ENCODE results near the gene ENPEP. TPM values are rescaled to one million over a fixed set of nuclear protein-coding genes. Genes with fewer than 3 reads are reported as not detected.

The ENPEP gene
- total RNA-seq, 1 donor from 2014 or later, result 1.7 TPM

- Mint-ChIP-seq H3K27ac (no peak overlapping the region), H3K9me3 (ENCODE audit: low read depth) (peaks cover 13% of the 10 kb centered on the region), H3K36me3 (ENCODE audit: insufficient read depth) (peaks cover 3% of the 10 kb centered on the region), H3K4me1 (ENCODE audit: low read depth) (no peaks in the 10 kb centered on the region), H3K4me3 (ENCODE audit: low read depth) (no peak overlapping the region), H3K27me3 (no peaks in the 10 kb centered on the region)
- TF ChIP-seq CTCF (IDR thresholded peaks at IDR 0.05; ENCODE audit: unreplicated experiment), result no peak
- no peak for DNase-seq (ENCODE audit: low spot score, unreplicated experiment)
These were observed 64.6 kb downstream of the ENPEP start for GRCh38 chr4:110540581-110540980.

GRCh38 chr4:110540982-110541451, 65.1 kb downstream of the ENPEP start:
- H3K36me3 Mint-ChIP-seq (ENCODE audit: insufficient read depth), result peaks cover 3% of the 10 kb centered on the region
- DNase-seq (ENCODE audit: low spot score, unreplicated experiment), result no peak
- H3K27ac Mint-ChIP-seq, result no peak overlapping the region
- H3K27me3 Mint-ChIP-seq, result no peaks in the 10 kb centered on the region
- no peaks in the 10 kb centered on the region for H3K4me1 Mint-ChIP-seq (ENCODE audit: low read depth)
- H3K4me3 Mint-ChIP-seq (ENCODE audit: low read depth), result no peak overlapping the region
- no peak for TF ChIP-seq CTCF (IDR thresholded peaks at IDR 0.05; ENCODE audit: unreplicated experiment)
- H3K9me3 Mint-ChIP-seq (ENCODE audit: low read depth), result peaks cover 13% of the 10 kb centered on the region

GRCh38 chr4:110543577-110543976, 67.6 kb downstream of the ENPEP start:
- H3K27ac Mint-ChIP-seq, result no peak overlapping the region
- H3K9me3 Mint-ChIP-seq (ENCODE audit: low read depth), result peaks cover 2% of the 10 kb centered on the region
- H3K4me3 Mint-ChIP-seq (ENCODE audit: low read depth), result no peak overlapping the region
- H3K4me1 Mint-ChIP-seq (ENCODE audit: low read depth), result no peaks in the 10 kb centered on the region
- no peak for DNase-seq (ENCODE audit: low spot score, unreplicated experiment)
- no peaks in the 10 kb centered on the region for H3K27me3 Mint-ChIP-seq
- TF ChIP-seq CTCF (IDR thresholded peaks at IDR 0.05; ENCODE audit: unreplicated experiment), result no peak
- no peaks in the 10 kb centered on the region for H3K36me3 Mint-ChIP-seq (ENCODE audit: insufficient read depth)

- no peaks in the 10 kb centered on the region for H3K4me1 Mint-ChIP-seq (ENCODE audit: low read depth)
- no peaks in the 10 kb centered on the region for H3K9me3 Mint-ChIP-seq (ENCODE audit: low read depth)
- no peak for TF ChIP-seq CTCF (IDR thresholded peaks at IDR 0.05; ENCODE audit: unreplicated experiment)
- no peak for DNase-seq (ENCODE audit: low spot score, unreplicated experiment)
- H3K4me3 Mint-ChIP-seq (ENCODE audit: low read depth), result no peak overlapping the region
- H3K27me3 Mint-ChIP-seq, result no peaks in the 10 kb centered on the region
- no peak overlapping the region for H3K27ac Mint-ChIP-seq
- no peaks in the 10 kb centered on the region for H3K36me3 Mint-ChIP-seq (ENCODE audit: insufficient read depth)
These were observed 68.6 kb downstream of the ENPEP start for GRCh38 chr4:110544594-110544993.

DNA sequence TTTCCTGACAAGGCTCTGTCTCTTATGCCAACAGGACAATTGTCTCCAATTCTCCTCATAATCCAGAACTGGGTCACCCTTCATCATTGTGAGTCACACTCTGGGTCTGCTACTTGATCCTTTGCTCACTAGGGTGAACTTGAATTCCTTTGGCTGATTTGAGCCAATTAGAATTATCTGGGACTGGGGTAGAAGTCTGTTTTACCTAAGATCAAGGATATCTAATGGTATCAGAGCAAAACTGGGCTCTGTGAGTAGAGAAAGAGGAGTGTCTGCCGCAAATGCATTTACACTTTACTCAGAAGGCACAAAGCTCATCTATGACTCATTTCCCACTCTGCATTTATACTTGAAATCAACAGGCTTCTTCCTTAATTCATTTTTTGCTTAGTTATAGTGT, 74.3 kb downstream of the ENPEP start:
- H3K27ac Mint-ChIP-seq, result no peak overlapping the region
- no peaks in the 10 kb centered on the region for H3K4me1 Mint-ChIP-seq (ENCODE audit: low read depth)
- H3K27me3 Mint-ChIP-seq, result no peaks in the 10 kb centered on the region
- no peak for DNase-seq (ENCODE audit: low spot score, unreplicated experiment)
- TF ChIP-seq CTCF (IDR thresholded peaks at IDR 0.05; ENCODE audit: unreplicated experiment), result no peak
- H3K36me3 Mint-ChIP-seq (ENCODE audit: insufficient read depth), result no peaks in the 10 kb centered on the region
- no peak overlapping the region for H3K4me3 Mint-ChIP-seq (ENCODE audit: low read depth)
- H3K9me3 Mint-ChIP-seq (ENCODE audit: low read depth), result no peaks in the 10 kb centered on the region
